Measurements from ENCODE around the gene BTN2A1. TPM values are rescaled to one million over a fixed set of nuclear protein-coding genes. Genes with fewer than 3 reads are reported as not detected.

The BTN2A1 gene
- total and polyA plus RNA-seq, 9 of the 15 experiments (the other 6 are each of a cell fraction or from before 2014, with no cell fraction given): 6.7 to 22.1 (median 16.4) TPM

DNA sequence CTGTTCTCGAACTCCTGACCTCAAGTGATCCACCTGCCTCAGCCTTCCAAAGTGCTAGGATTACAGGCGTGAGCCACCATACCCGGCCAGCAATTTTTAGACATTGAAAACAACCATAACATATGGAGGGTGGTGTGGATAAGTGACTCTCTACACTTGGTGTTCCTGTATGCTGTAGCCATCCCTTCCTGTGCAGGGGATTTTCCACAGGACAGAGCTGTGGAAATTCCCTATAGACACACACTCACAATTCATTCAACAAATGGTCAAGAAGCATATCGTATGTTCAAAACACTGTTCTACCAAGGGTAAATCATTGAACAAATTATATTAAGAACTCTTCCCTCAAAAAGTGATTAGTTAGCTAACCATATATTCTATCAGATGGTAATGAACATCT lies 6.3 kb downstream of the BTN2A1 start:
- no peaks in the 10 kb centered on the region for H3K9me3 ChIP-seq (replicated peaks; ENCODE audit: control insufficient read depth, insufficient read depth, low read depth, low read length)
- H3K4me1 ChIP-seq (replicated peaks in 1 of 2; ENCODE audit: control insufficient read depth in 2 of 2, insufficient read depth in 2 of 2, low read length in 2 of 2): peaks cover 2 to 3% of the 10 kb centered on the region in 2 experiments; a peak in 2 of 5 replicates
- no peak overlapping the region for H3K4me3 ChIP-seq
- H3K79me2 ChIP-seq (ENCODE audit: control insufficient read depth, insufficient read depth, low read length): peaks cover 9% of the 10 kb centered on the region
- H3K9me1 ChIP-seq (ENCODE audit: control insufficient read depth, insufficient read depth, low read length): peaks cover 5% of the 10 kb centered on the region
- in situ Hi-C loops (cut with MboI) (no loop called here), intact Hi-C loops (cut with micrococcal nuclease) (no loop called here)
- H3K36me3 ChIP-seq (ENCODE audit: control insufficient read depth, insufficient read depth, low read length): peaks cover 90% of the 10 kb centered on the region
- no peak for FAIRE-seq
- no peak overlapping the region for H2AFZ ChIP-seq (ENCODE audit: low read depth, low read length)
- ChIA-PET CTCF (ENCODE audit: low intra/inter-chr PET ratio) (interaction anchor here (0.9 kb wide), 1 partner anchor 132 kb away, joined by 4 read pairs; no protein-coding TSS in a partner anchor), POLR2A (interaction anchor here (0.6 to 1.4 kb wide), 3 partner anchors 10 to 13 kb away, joined by 3 to 6 read pairs (median 4); no protein-coding TSS in a partner anchor)
- WGBS (ENCODE audit: insufficient coverage, low coverage, missing lambda C conversion rate): 86% methylated on average over 4 of the region's 4 CpGs
- H3K27ac ChIP-seq (ENCODE audit: extremely low read depth, low read depth, low read length): no peak overlapping the region
- H3K9ac ChIP-seq (ENCODE audit: insufficient read depth in 1 of 2, low read depth in 2 of 2, low read length in 2 of 2): no peak overlapping the region
- BruUV-seq (replicated peaks): no TSS peak
- ATAC-seq: no peak
- H3K27me3 ChIP-seq (ENCODE audit: control insufficient read depth in 2 of 2, insufficient read depth in 2 of 2, low read length in 2 of 2): no peaks in the 10 kb centered on the region
- no peaks in the 10 kb centered on the region for H4K20me1 ChIP-seq (replicated peaks; ENCODE audit: control insufficient read depth, insufficient read depth, low read length)
- no peak for DNase-seq (ENCODE audit: extremely low read depth in 1 of 4, low spot score in 3 of 4)
- no peak overlapping the region for H3K4me2 ChIP-seq (ENCODE audit: insufficient read depth, low read length)
- TF ChIP-seq, protein P1, sequence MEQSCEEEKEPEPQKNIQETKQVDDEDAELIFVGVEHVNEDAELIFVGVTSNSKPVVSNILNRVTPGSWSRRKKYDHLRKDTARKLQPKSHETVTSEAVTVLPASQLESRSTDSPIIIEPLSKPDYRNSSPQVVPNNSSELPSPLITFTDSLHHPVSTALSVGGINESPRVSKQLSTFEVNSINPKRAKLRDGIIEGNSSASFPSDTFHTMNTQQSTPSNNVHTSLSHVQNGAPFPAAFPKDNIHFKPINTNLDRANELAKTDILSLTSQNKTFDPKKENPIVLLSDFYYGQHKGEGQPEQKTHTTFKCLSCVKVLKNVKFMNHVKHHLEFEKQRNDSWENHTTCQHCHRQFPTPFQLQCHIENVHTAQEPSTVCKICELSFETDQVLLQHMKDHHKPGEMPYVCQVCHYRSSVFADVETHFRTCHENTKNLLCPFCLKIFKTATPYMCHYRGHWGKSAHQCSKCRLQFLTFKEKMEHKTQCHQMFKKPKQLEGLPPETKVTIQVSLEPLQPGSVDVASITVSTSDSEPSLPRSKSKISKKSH (CRISPR knock-in tag; IDR thresholded peaks at IDR 0.05): no peak
- TF ChIP-seq, protein P2, sequence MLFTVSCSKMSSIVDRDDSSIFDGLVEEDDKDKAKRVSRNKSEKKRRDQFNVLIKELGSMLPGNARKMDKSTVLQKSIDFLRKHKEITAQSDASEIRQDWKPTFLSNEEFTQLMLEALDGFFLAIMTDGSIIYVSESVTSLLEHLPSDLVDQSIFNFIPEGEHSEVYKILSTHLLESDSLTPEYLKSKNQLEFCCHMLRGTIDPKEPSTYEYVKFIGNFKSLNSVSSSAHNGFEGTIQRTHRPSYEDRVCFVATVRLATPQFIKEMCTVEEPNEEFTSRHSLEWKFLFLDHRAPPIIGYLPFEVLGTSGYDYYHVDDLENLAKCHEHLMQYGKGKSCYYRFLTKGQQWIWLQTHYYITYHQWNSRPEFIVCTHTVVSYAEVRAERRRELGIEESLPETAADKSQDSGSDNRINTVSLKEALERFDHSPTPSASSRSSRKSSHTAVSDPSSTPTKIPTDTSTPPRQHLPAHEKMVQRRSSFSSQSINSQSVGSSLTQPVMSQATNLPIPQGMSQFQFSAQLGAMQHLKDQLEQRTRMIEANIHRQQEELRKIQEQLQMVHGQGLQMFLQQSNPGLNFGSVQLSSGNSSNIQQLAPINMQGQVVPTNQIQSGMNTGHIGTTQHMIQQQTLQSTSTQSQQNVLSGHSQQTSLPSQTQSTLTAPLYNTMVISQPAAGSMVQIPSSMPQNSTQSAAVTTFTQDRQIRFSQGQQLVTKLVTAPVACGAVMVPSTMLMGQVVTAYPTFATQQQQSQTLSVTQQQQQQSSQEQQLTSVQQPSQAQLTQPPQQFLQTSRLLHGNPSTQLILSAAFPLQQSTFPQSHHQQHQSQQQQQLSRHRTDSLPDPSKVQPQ (CRISPR knock-in tag; IDR thresholded peaks at IDR 0.05; ENCODE audit: borderline replicate concordance): no peak
- TF ChIP-seq SAFB2 (IDR thresholded peaks at IDR 0.05; ENCODE audit: borderline replicate concordance, low read depth, low read length, severe bottlenecking): no peak
- no peak for TF ChIP-seq ZNF12 (CRISPR knock-in tag; IDR thresholded peaks at IDR 0.05)
- TF ChIP-seq SMARCE1 (IDR thresholded peaks at IDR 0.05): no peak
- no peak for TF ChIP-seq RBFOX2 (IDR thresholded peaks at IDR 0.05; ENCODE audit: low read depth, low read length)
- TF ChIP-seq, protein P3, sequence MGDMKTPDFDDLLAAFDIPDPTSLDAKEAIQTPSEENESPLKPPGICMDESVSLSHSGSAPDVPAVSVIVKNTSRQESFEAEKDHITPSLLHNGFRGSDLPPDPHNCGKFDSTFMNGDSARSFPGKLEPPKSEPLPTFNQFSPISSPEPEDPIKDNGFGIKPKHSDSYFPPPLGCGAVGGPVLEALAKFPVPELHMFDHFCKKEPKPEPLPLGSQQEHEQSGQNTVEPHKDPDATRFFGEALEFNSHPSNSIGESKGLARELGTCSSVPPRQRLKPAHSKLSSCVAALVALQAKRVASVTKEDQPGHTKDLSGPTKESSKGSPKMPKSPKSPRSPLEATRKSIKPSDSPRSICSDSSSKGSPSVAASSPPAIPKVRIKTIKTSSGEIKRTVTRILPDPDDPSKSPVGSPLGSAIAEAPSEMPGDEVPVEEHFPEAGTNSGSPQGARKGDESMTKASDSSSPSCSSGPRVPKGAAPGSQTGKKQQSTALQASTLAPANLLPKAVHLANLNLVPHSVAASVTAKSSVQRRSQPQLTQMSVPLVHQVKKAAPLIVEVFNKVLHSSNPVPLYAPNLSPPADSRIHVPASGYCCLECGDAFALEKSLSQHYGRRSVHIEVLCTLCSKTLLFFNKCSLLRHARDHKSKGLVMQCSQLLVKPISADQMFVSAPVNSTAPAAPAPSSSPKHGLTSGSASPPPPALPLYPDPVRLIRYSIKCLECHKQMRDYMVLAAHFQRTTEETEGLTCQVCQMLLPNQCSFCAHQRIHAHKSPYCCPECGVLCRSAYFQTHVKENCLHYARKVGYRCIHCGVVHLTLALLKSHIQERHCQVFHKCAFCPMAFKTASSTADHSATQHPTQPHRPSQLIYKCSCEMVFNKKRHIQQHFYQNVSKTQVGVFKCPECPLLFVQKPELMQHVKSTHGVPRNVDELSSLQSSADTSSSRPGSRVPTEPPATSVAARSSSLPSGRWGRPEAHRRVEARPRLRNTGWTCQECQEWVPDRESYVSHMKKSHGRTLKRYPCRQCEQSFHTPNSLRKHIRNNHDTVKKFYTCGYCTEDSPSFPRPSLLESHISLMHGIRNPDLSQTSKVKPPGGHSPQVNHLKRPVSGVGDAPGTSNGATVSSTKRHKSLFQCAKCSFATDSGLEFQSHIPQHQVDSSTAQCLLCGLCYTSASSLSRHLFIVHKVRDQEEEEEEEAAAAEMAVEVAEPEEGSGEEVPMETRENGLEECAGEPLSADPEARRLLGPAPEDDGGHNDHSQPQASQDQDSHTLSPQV (IDR thresholded peaks at IDR 0.05): no peak
- no peak for TF ChIP-seq CREM (IDR thresholded peaks at IDR 0.05; ENCODE audit: low read depth)
- TF ChIP-seq, protein P4, sequence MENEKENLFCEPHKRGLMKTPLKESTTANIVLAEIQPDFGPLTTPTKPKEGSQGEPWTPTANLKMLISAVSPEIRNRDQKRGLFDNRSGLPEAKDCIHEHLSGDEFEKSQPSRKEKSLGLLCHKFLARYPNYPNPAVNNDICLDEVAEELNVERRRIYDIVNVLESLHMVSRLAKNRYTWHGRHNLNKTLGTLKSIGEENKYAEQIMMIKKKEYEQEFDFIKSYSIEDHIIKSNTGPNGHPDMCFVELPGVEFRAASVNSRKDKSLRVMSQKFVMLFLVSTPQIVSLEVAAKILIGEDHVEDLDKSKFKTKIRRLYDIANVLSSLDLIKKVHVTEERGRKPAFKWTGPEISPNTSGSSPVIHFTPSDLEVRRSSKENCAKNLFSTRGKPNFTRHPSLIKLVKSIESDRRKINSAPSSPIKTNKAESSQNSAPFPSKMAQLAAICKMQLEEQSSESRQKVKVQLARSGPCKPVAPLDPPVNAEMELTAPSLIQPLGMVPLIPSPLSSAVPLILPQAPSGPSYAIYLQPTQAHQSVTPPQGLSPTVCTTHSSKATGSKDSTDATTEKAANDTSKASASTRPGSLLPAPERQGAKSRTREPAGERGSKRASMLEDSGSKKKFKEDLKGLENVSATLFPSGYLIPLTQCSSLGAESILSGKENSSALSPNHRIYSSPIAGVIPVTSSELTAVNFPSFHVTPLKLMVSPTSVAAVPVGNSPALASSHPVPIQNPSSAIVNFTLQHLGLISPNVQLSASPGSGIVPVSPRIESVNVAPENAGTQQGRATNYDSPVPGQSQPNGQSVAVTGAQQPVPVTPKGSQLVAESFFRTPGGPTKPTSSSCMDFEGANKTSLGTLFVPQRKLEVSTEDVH (IDR thresholded peaks at IDR 0.05; ENCODE audit: low read depth, partially characterized antibody): no peak
